Measurements from ENCODE around the gene GGA1.

GRCh38 chr22:37630839-37631435 is 22.3 kb downstream of the GGA1 start:
- TF ChIP-seq KAT7 (CRISPR knock-in tag; IDR thresholded peaks at IDR 0.05; ENCODE audit: borderline replicate concordance) (no peak), CTCF (IDR thresholded peaks at IDR 0.05 in 2 of 3, conservative IDR thresholded peaks at IDR 0.05 in 1 of 3; ENCODE audit: insufficient read depth in 2 of 3, low read depth in 1 of 3, low read length in 3 of 3) (no peak), PKNOX1 (IDR thresholded peaks at IDR 0.05) (no peak), FOXP1 (CRISPR knock-in tag; IDR thresholded peaks at IDR 0.05) (no peak)

Data from K562 (cell line).